Loucy (cell line): ENCODE data around the gene ARFIP1.

ENCODE experiments used
- H2AFZ ChIP-seq: fragments of 200-600 bp; sonication (generic); 2 replicates; pipeline ENCODE4 v1.6.0; 2016; ENCODE audit warnings: antibody characterized with exemption, mild to moderate bottlenecking, low read length, moderate library complexity
- H3F3A ChIP-seq: fragments of 200-600 bp; 2 replicates; pipeline ENCODE4 v1.6.0; 2016; ENCODE audit warnings: antibody characterized with exemption, low read depth, mild to moderate bottlenecking
- H3K27me3 ChIP-seq: fragments of 200-600 bp; sonication (generic); 2 replicates; pipeline ENCODE4 v1.6.1; 2014; ENCODE audit warnings: low read length, mild to moderate bottlenecking; ENCODE audit not compliant: insufficient read depth, poor library complexity, severe bottlenecking
- H3K36me3 ChIP-seq: fragments of 200-600 bp; sonication (generic); 2 replicates; pipeline ENCODE4 v1.6.1; 2016; ENCODE audit warnings: low read length; ENCODE audit not compliant: insufficient read depth
- H3K4me1 ChIP-seq: fragments of 200-600 bp; sonication (generic); 2 replicates; pipeline ENCODE4 v1.5.1; 2014; ENCODE audit warnings: low read length, mild to moderate bottlenecking; ENCODE audit not compliant: insufficient read depth, poor library complexity, severe bottlenecking
- H3K4me2 ChIP-seq: fragments of 200-600 bp; sonication (generic); 2 replicates; pipeline ENCODE4 v1.6.0; 2014; ENCODE audit warnings: antibody characterized with exemption, low read length, low read depth, mild to moderate bottlenecking; ENCODE audit not compliant: poor library complexity, severe bottlenecking
- H3K4me3 ChIP-seq: fragments of 200-600 bp; sonication (generic); 2 replicates; pipeline ENCODE4 v1.5.1; 2014; ENCODE audit warnings: low read length, mild to moderate bottlenecking, mixed read lengths; ENCODE audit not compliant: poor library complexity, severe bottlenecking
- H3K79me2 ChIP-seq: fragments of 200-600 bp; sonication (generic); 2 replicates; pipeline ENCODE4 v1.6.1; 2014; ENCODE audit warnings: low read length; ENCODE audit not compliant: insufficient read depth
- H3K9ac ChIP-seq: fragments of 200-600 bp; sonication (generic); 2 replicates; pipeline ENCODE4 v1.6.0; 2014; ENCODE audit warnings: mild to moderate bottlenecking, low read depth, low read length, moderate library complexity; ENCODE audit not compliant: poor library complexity, severe bottlenecking
- H3K9me2 ChIP-seq: fragments of 200-600 bp; sonication (generic); replicated peaks from 2 replicates; pipeline ENCODE4 v1.6.1; 2016; ENCODE audit warnings: low read depth, low read length, mixed read lengths
- H3K9me3 ChIP-seq: fragments of 200-600 bp; sonication (generic); 2 replicates; pipeline ENCODE4 v1.6.1; 2014; ENCODE audit warnings: mild to moderate bottlenecking, antibody characterized with exemption, low read length, low read depth; ENCODE audit not compliant: insufficient read depth
- H4K20me1 ChIP-seq: fragments of 200-600 bp; sonication (generic); 2 replicates; pipeline ENCODE4 v1.6.0; 2014; ENCODE audit warnings: antibody characterized with exemption, low read length, mild to moderate bottlenecking; ENCODE audit not compliant: insufficient read depth, poor library complexity, severe bottlenecking
- CTCF ChIP-seq: fragments of 200-600 bp; sonication (generic); conservative IDR thresholded peaks from 2 replicates; pipeline ENCODE4 v1.5.1; 2014; ENCODE audit warnings: mild to moderate bottlenecking, antibody characterized with exemption, low read length
- EZH2phosphoT487 ChIP-seq: fragments of 200-600 bp; IDR thresholded peaks from 2 replicates; pipeline ENCODE4 v1.6.1; 2018; ENCODE audit warnings: antibody characterized with exemption, mild to moderate bottlenecking, moderate library complexity, borderline replicate concordance

Gene ARFIP1

GRCh38 chr4:152734699-152735050 is 45.1 kb upstream of the ARFIP1 start:
- Histone ChIP-seq H3K27me3 (no peaks in the 10 kb centered on the region), H3K4me2 (no peak overlapping the region), H3K9me3 (no peaks in the 10 kb centered on the region), H3K4me1 (no peaks in the 10 kb centered on the region), H3F3A (no peaks in the 10 kb centered on the region), H3K36me3 (no peaks in the 10 kb centered on the region), H4K20me1 (no peaks in the 10 kb centered on the region), H3K79me2 (no peaks in the 10 kb centered on the region), H2AFZ (no peak overlapping the region), H3K4me3 (no peak overlapping the region), H3K9me2 (no peaks in the 10 kb centered on the region), H3K9ac (no peak overlapping the region)
- TF ChIP-seq EZH2phosphoT487, result no peak
- TF ChIP-seq CTCF, result no peak

- no peaks in the 10 kb centered on the region for H3K36me3 ChIP-seq
- no peak overlapping the region for H3K4me2 ChIP-seq
- TF ChIP-seq CTCF (peak; percentile 82), EZH2phosphoT487 (no peak)
- H4K20me1 ChIP-seq, result no peaks in the 10 kb centered on the region
- H3K4me3 ChIP-seq, result no peak overlapping the region
- no peaks in the 10 kb centered on the region for H3F3A ChIP-seq
- H3K79me2 ChIP-seq, result no peaks in the 10 kb centered on the region
- H3K4me1 ChIP-seq, result no peaks in the 10 kb centered on the region
- H2AFZ ChIP-seq, result peak overlapping the region; percentile 65
- H3K9me2 ChIP-seq, result no peaks in the 10 kb centered on the region
- no peaks in the 10 kb centered on the region for H3K9me3 ChIP-seq
- H3K27me3 ChIP-seq, result no peaks in the 10 kb centered on the region
- no peak overlapping the region for H3K9ac ChIP-seq
Measured at GRCh38 chr4:152735396-152735859, 44.3 kb upstream of the ARFIP1 start.

- Histone ChIP-seq H3K4me1 (no peaks in the 10 kb centered on the region), H3K79me2 (no peaks in the 10 kb centered on the region), H3K4me3 (no peak overlapping the region), H2AFZ (peak overlapping the region; percentile 65), H4K20me1 (no peaks in the 10 kb centered on the region), H3K9ac (no peak overlapping the region), H3K36me3 (no peaks in the 10 kb centered on the region), H3K4me2 (no peak overlapping the region), H3K27me3 (no peaks in the 10 kb centered on the region), H3K9me2 (no peaks in the 10 kb centered on the region), H3K9me3 (no peaks in the 10 kb centered on the region), H3F3A (no peaks in the 10 kb centered on the region)
- TF ChIP-seq CTCF (no peak), EZH2phosphoT487 (no peak)
Measured at GRCh38 chr4:152735906-152736305, 43.8 kb upstream of the ARFIP1 start.
